ENCODE data around the gene NCAPG2.

- TF ChIP-seq CTCF (conservative IDR thresholded peaks at IDR 0.05 in 1 of 2, IDR thresholded peaks at IDR 0.05 in 1 of 2; ENCODE audit: low read depth in 1 of 2, low read length in 2 of 2) (no peak), EZH2 (IDR thresholded peaks at IDR 0.05; ENCODE audit: low read length, missing control alignments) (no peak)
Observed at GRCh38 chr7:158642149-158642548, 62.5 kb downstream of the NCAPG2 start.
